ENCODE data around the gene PTPN6.

The PTPN6 gene

DNA sequence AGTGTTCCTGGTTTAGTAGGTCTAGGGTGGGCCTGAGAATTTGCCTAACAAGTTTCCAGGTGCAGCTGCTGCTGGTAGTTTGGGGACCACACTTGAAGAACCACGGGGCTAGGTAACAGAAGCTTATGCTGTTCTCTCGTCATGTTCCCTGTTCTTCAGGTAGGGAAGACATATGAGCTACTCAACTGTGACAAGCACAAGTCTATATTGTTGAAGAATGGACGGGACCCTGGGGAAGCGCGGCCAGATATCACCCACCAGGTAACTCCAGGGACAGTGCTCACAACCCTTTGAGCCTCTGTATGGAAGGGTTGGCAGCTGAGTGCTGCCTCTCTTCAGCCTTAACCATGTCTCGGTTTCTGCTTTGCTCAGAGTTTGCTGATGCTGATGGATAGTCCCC lies 23.0 kb downstream of the PTPN6 start:
- H3K4me3 ChIP-seq (ENCODE audit: low read length): no peak overlapping the region
- no peak for TF ChIP-seq ZNF274 (IDR thresholded peaks at IDR 0.05; ENCODE audit: low read depth, low read length)

DNA sequence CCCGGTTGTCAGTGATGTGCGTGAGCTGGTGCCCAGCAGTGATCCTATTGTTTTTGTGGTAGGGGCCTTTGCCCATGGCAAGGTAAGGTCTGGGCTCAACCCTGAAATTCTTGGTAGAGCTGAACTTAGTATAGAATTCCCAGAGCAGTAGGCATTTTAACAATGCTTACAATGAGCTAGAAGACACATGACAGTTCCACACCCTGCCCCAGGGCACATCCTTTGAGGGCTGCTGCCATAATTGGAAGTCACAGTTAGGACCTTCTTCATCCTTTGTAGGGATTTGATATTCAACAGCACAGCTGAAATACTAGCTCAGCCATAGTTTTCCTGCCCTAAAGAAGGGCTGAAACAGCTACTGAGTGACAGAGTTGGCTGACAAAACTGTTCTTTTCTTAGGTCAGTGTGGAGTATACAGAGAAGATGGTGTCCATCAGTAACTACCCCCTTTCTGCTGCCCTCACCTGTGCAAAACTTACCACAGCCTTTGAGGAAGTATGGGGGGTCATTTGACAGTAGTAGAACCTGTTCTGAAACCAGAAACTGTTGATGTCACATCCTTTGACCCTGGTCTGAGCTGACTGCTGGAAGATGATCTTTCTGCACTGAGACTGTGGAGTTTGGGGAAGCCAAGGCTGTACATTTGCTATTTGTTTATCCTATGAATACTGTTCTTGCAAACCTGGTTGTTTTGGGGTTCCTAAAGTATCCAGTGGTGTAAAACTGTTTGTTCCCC lies 24.3 kb downstream of the PTPN6 start:
- TF ChIP-seq ZNF274 (IDR thresholded peaks at IDR 0.05; ENCODE audit: low read depth, low read length): no peak

DNA sequence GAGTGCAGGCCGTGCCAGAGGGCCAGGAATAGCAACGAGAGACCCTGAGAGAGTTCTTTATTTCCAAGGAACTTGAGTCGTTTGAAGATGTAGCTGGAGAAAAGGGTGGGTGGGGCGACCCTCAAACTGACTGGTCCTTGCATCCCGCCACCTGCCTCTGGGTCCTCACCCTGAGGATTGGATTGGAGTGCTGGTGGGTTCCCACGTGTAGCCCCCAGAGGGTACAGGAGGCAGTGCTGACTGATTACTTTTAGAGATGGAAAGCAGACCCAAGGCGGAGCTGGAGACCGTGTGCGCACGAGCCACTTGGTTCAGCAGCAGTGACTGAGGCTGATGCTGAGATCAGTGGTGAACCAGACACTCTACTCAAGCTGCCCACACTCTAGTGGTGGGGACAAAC lies 26.5 kb downstream of the PTPN6 start:
- TF ChIP-seq ZNF274 (IDR thresholded peaks at IDR 0.05; ENCODE audit: low read depth, low read length): no peak
- H3K4me3 ChIP-seq (ENCODE audit: low read length): no peak overlapping the region

More for the DNA sequence above, 24.3 kb downstream of the PTPN6 start:
- H3K4me3 ChIP-seq (ENCODE audit: low read length): no peak overlapping the region

DNA sequence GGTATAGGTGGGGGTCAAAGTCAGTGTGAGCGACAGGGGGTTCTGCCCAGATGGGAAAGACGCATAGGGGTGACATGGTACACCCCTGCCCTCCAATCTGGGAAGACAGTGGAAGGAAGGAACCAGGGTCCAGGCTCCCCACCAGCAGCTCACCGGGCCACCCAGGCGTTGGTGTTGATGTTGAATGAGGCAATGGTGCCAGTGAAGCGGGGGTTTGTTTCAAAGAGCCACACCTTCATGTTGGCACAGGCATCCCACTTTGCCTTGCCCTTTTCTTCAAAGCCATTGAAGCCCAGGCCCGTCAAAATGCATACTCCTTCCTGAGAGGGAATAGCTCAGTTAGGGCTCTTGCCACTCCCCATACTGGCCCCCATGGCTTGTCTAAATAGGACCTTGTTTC lies 27.0 kb downstream of the PTPN6 start:
- TF ChIP-seq ZNF274 (IDR thresholded peaks at IDR 0.05; ENCODE audit: low read depth, low read length): no peak
- no peak overlapping the region for H3K4me3 ChIP-seq (ENCODE audit: low read length)

DNA sequence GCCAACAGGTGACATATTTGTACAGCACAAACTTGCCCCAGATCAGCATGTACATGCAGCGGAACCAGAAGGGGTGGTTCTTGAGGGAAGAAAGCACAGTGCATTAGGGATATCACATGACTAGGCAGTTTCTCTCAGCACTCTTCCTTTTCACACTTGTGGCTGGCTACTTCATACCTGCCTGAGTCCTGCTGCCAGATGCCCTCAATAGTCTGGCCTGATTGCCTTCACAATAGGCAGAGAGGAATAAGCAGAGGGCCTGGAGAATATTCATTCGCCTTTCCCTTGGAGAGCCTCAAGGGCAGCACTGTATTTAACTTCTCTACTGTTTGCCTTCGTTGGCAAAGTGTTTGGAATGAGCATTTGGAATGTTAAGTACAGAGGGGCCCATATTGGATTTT lies 27.5 kb downstream of the PTPN6 start:
- no peak overlapping the region for H3K4me3 ChIP-seq (ENCODE audit: low read length)
- no peak for TF ChIP-seq ZNF274 (IDR thresholded peaks at IDR 0.05; ENCODE audit: low read depth, low read length)

DNA sequence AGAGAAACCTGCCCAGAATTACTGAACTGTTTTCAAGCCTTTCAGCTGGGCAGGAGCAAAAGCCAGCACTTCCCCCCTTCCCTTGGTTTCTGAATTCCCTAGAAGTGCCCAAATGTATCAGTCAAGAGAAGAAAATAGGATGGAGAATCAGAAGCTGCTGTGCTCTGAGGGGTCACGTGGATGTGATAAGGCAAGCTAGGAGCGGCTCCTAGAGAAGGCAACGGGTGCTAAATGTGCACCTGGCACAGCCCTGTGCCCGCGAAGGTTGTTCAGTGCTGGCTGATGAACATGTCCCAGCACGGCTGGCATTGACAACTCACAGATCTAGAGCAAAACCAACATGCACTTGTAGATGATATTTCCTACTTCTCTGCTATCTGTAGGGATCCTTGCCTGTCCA lies 27.9 kb downstream of the PTPN6 start:
- H3K4me3 ChIP-seq (ENCODE audit: low read length): no peak overlapping the region
- TF ChIP-seq ZNF274 (IDR thresholded peaks at IDR 0.05; ENCODE audit: low read depth, low read length): no peak

DNA sequence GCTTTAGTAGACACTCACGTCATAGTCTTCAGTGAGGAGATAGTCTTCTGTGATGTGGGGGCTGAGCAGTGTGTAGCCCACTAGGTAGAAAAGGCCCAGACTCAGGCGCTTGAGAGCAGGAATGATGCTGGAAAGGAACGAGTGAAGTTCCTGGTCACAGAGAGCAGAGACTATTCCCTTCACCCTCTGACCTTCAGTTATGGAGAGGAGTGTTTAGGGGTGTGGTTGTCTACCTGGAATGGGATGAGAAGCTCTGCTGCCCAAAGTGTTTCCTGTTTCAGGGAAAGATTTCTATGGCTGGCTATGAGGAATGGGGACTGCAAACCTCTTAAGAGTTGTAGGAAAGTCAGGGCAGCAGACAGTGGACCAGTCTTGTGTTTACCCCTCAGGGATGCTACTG lies 28.3 kb downstream of the PTPN6 start:
- no peak overlapping the region for H3K4me3 ChIP-seq (ENCODE audit: low read length)
- no peak for TF ChIP-seq ZNF274 (IDR thresholded peaks at IDR 0.05; ENCODE audit: low read depth, low read length)

DNA sequence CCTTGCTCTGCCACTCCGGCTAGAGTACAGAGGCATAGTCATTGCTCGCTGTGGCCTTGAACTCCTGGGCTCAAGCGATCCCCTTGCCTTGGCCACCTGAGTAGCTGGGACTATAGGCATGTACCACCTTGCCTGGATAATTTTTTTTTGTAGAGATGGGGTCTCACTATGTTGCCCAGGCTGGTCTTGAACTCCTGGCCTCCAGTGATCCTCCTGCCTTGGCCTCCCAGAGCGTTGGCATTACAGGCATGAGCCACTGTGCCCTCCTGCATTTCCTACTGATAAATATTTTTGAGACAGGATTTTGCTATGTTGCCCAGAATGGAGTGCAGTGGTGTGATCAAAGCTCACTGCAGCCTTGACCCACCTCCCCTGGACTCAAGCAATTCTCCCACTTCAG lies 28.9 kb downstream of the PTPN6 start:
- no peak for TF ChIP-seq ZNF274 (IDR thresholded peaks at IDR 0.05; ENCODE audit: low read depth, low read length)
- no peak overlapping the region for H3K4me3 ChIP-seq (ENCODE audit: low read length)

DNA sequence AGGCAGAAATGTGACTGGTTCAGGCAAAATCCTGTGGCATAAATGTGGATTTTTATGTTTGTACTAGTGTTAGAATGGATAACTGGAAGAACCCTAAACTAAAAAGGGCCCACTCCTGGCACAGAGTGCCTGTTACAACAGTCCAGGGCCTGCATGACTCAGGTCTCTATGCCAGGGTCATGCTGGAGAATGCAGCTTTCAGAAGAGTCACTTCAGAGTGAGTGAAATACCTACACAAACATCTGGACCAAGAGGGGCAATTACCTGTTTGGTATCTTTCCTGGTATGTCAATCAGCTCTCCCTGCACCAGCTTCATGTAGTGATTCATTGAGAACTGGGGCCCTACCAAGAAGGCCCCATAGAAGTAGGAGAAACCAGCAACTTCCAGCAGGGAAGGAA lies 29.6 kb downstream of the PTPN6 start:
- TF ChIP-seq ZNF274 (IDR thresholded peaks at IDR 0.05; ENCODE audit: low read depth, low read length): no peak
- H3K4me3 ChIP-seq (ENCODE audit: low read length): no peak overlapping the region

DNA sequence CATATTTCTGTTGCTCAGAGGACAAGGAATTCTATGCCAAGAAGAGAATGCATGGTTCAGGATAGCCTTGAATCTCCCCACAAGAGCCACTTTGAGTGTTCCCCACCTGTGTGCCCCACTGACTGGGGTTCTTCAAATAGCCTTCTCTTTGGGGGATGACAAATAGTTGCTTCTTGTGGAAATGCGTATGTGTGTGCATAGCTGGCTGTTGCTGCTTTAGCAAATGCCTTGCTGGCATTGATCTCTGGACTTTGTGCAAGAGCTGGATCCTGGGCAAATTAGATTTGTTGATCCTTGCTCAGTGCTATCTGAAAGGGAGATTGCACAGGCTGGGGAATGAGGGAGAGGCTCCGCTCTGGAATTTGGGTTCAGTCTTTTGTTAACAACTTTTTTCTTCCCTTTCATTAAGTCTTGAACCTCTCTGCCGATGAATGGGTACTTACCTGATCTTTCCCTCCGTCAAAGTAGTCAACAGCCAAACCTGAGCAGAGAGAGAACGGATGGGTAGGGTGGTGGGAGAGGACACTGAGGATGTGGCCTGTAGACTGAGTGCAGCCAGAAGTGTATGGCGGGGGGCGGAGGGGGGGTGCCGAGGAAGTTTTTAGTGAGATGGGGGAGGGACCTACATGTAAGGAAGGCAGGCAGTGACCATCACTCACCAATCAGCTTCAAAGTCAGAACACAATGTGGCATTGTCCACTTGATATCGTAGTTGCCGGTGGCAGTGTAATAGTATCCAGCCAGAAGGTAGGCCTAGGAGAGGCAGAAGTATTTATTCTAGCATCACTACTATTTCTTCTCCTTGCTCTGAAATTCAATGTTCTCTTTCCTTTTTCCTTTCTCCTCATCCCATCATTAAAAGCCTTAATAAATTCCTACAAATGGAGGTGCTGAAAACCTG lies 30.2 kb downstream of the PTPN6 start:
- no peak overlapping the region for H3K4me3 ChIP-seq (ENCODE audit: low read length)
- TF ChIP-seq ZNF274 (IDR thresholded peaks at IDR 0.05; ENCODE audit: low read depth, low read length): no peak

DNA sequence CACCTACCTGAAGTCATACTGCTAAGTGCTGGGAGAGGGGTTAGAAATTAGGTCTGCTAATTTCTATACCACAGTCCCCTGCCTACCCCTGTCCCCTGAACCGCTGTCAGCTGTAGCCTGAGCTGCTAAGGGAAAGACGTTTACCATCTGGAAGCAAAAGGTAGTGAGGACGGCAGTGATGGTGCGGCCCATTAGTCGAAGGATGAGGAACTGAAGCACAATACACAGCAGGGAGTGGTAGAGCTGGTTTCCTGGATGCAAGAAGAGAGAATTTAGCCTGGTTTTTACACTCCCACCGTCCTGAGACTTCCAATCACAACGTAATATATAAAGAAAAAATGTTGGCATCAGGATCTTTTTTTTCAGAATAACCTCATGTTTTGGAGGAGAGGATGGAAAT lies 31.4 kb downstream of the PTPN6 start:
- no peak overlapping the region for H3K4me3 ChIP-seq (ENCODE audit: low read length)
- TF ChIP-seq ZNF274 (IDR thresholded peaks at IDR 0.05; ENCODE audit: low read depth, low read length): no peak

DNA sequence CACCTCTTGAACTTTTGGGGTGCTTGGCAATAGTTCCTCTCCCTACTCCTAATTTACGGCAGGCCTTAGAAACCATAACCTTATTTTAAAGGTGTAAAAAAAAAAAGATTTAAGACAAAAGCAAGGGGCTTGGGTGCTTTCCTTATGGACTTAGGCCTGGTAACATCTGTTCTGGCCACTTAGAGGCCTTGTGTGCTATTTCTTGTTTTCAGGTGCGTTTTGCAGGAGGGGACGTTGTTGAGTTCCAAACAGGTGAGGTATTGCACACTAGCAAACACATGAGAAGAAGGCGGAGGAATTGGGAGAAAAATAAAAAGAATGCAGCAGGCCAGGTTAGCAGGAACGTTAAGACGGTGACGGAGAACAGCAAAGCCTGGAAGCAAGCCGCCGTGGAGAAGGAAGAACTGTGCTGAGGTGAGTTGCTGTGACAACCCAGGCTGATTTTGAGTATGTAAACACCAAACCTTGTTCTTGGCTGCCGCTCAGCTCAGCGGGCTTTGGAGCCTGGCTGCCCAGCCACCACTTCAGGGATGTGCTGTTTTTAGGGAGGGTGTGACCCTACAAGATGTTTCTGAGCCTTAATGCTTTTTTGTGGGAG lies 36.9 kb downstream of the PTPN6 start:
- TF ChIP-seq ZNF274 (IDR thresholded peaks at IDR 0.05; ENCODE audit: low read depth, low read length): no peak
- H3K4me3 ChIP-seq (ENCODE audit: low read length): no peak overlapping the region

DNA sequence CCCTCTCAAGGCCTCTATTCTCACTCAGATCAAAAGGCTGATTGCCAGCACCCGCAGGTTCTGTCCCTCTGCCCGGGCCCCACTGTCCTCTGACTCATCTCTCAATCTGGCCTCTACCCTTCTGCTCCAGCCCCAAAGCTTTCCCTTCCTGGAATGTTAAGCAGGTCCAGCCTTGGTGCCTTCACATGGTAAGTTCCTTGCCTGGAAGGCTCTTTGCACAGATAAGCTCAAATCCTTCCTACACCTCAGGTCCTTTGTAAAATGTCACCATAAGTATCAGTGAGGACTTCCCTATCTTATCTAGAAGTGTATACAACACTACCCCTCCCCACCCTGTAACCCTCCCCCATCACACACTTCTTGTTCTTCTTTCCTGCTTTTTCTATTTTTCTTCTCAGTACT lies 44.9 kb downstream of the PTPN6 start:
- no peak for TF ChIP-seq ZNF274 (IDR thresholded peaks at IDR 0.05; ENCODE audit: low read depth, low read length)

DNA sequence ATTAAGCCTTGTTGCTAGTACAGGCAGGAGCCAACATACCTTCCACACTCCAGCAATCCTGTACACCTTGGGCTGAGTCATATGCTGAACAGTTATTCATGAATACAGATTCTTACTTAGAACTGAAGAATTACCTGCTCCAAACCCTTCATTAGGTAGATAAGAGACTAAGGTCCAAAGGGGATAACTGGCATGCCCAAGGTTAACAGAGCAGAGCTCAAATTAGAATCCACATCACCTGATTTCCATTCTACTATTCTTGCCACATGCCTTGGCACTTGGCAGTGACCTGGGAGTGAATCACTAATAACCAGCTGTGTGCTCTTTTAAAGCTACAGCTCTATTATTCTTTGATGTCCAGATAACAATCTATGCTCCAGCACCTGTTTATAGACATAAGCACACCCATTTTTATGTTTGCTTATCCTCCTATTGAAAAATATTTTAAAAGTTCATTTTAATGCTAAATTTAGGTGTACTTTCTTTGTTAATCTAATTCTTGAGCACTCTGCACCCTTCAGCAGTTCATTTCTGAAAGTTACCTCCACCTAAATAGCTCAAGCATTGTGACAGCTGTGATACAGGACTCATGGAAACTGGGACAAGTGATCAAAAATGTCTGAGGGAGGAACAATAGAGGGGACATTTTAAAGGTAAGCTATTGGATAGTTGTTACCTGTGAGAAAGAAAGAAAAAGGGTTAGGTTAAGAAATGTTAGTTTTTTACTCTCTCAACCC lies 47.7 kb downstream of the PTPN6 start:
- TF ChIP-seq ZNF274 (IDR thresholded peaks at IDR 0.05; ENCODE audit: low read depth, low read length): no peak
- no peak overlapping the region for H3K4me3 ChIP-seq (ENCODE audit: low read length)

More for the DNA sequence above, 44.9 kb downstream of the PTPN6 start:
- no peak overlapping the region for H3K4me3 ChIP-seq (ENCODE audit: low read length)

Measured in GM08714 (cell line).